Loucy (cell line): ENCODE results near the gene TUBD1.
"Not testable (repeated sequence)": the region's sequence is repeated elsewhere in the genome, so short reads cannot be mapped to it uniquely, and the experiment has no call there.

Experiments used
- H2AFZ ChIP-seq: fragments of 200-600 bp; sonication (generic); 2 replicates; pipeline ENCODE4 v1.6.0; 2016; ENCODE audit warnings: antibody characterized with exemption, mild to moderate bottlenecking, low read length, moderate library complexity
- H3F3A ChIP-seq: fragments of 200-600 bp; 2 replicates; pipeline ENCODE4 v1.6.0; 2016; ENCODE audit warnings: antibody characterized with exemption, low read depth, mild to moderate bottlenecking
- H3K27me3 ChIP-seq: fragments of 200-600 bp; sonication (generic); 2 replicates; pipeline ENCODE4 v1.6.1; 2014; ENCODE audit warnings: low read length, mild to moderate bottlenecking; ENCODE audit not compliant: insufficient read depth, poor library complexity, severe bottlenecking
- H3K36me3 ChIP-seq: fragments of 200-600 bp; sonication (generic); 2 replicates; pipeline ENCODE4 v1.6.1; 2016; ENCODE audit warnings: low read length; ENCODE audit not compliant: insufficient read depth
- H3K4me1 ChIP-seq: fragments of 200-600 bp; sonication (generic); 2 replicates; pipeline ENCODE4 v1.5.1; 2014; ENCODE audit warnings: low read length, mild to moderate bottlenecking; ENCODE audit not compliant: insufficient read depth, poor library complexity, severe bottlenecking
- H3K4me2 ChIP-seq: fragments of 200-600 bp; sonication (generic); 2 replicates; pipeline ENCODE4 v1.6.0; 2014; ENCODE audit warnings: antibody characterized with exemption, low read length, low read depth, mild to moderate bottlenecking; ENCODE audit not compliant: poor library complexity, severe bottlenecking
- H3K4me3 ChIP-seq: fragments of 200-600 bp; sonication (generic); 2 replicates; pipeline ENCODE4 v1.5.1; 2014; ENCODE audit warnings: low read length, mild to moderate bottlenecking, mixed read lengths; ENCODE audit not compliant: poor library complexity, severe bottlenecking
- H3K79me2 ChIP-seq: fragments of 200-600 bp; sonication (generic); 2 replicates; pipeline ENCODE4 v1.6.1; 2014; ENCODE audit warnings: low read length; ENCODE audit not compliant: insufficient read depth
- H3K9ac ChIP-seq: fragments of 200-600 bp; sonication (generic); 2 replicates; pipeline ENCODE4 v1.6.0; 2014; ENCODE audit warnings: mild to moderate bottlenecking, low read depth, low read length, moderate library complexity; ENCODE audit not compliant: poor library complexity, severe bottlenecking
- H3K9me2 ChIP-seq: fragments of 200-600 bp; sonication (generic); replicated peaks from 2 replicates; pipeline ENCODE4 v1.6.1; 2016; ENCODE audit warnings: low read depth, low read length, mixed read lengths
- H3K9me3 ChIP-seq: fragments of 200-600 bp; sonication (generic); 2 replicates; pipeline ENCODE4 v1.6.1; 2014; ENCODE audit warnings: mild to moderate bottlenecking, antibody characterized with exemption, low read length, low read depth; ENCODE audit not compliant: insufficient read depth
- H4K20me1 ChIP-seq: fragments of 200-600 bp; sonication (generic); 2 replicates; pipeline ENCODE4 v1.6.0; 2014; ENCODE audit warnings: antibody characterized with exemption, low read length, mild to moderate bottlenecking; ENCODE audit not compliant: insufficient read depth, poor library complexity, severe bottlenecking
- EZH2phosphoT487 ChIP-seq: fragments of 200-600 bp; IDR thresholded peaks from 2 replicates; pipeline ENCODE4 v1.6.1; 2018; ENCODE audit warnings: antibody characterized with exemption, mild to moderate bottlenecking, moderate library complexity, borderline replicate concordance
- TF ChIP-seq, protein P1 (sequence below): fragments of 200-600 bp; sonication (generic); conservative IDR thresholded peaks from 2 replicates; pipeline ENCODE4 v1.5.1; 2014; ENCODE audit warnings: mild to moderate bottlenecking, antibody characterized with exemption, low read length

The TUBD1 gene

DNA sequence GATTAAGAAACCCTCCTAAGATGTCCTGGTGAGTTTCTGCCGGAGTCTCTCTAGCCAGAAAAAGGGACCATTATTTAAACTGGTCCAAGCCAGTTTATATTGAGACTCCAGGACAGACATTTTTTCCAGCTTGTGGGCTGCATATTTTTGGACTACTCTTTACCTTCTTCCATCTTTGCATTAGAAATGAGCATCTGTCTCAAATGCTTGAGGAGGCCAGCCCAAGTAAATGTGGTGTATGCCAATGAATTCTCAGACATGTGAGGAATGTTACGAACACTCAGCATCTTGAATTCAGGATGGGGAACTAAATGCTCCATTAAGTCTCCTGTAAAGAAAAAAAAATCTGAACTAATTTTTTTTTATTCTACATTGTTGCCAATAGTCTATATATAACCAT is 18.4 kb downstream of the TUBD1 start:
- TF ChIP-seq EZH2phosphoT487, result no peak
- TF ChIP-seq, protein P1, sequence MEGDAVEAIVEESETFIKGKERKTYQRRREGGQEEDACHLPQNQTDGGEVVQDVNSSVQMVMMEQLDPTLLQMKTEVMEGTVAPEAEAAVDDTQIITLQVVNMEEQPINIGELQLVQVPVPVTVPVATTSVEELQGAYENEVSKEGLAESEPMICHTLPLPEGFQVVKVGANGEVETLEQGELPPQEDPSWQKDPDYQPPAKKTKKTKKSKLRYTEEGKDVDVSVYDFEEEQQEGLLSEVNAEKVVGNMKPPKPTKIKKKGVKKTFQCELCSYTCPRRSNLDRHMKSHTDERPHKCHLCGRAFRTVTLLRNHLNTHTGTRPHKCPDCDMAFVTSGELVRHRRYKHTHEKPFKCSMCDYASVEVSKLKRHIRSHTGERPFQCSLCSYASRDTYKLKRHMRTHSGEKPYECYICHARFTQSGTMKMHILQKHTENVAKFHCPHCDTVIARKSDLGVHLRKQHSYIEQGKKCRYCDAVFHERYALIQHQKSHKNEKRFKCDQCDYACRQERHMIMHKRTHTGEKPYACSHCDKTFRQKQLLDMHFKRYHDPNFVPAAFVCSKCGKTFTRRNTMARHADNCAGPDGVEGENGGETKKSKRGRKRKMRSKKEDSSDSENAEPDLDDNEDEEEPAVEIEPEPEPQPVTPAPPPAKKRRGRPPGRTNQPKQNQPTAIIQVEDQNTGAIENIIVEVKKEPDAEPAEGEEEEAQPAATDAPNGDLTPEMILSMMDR, result no peak
- no peaks in the 10 kb centered on the region for H3K27me3 ChIP-seq
- no peak overlapping the region for H3K4me2 ChIP-seq
- H3K4me1 ChIP-seq, result no peaks in the 10 kb centered on the region
- no peaks in the 10 kb centered on the region for H3K9me2 ChIP-seq
- no peak overlapping the region for H3K9ac ChIP-seq
- no peaks in the 10 kb centered on the region for H3K36me3 ChIP-seq
- no peaks in the 10 kb centered on the region for H3K9me3 ChIP-seq
- H3F3A ChIP-seq, result no peaks in the 10 kb centered on the region
- no peak overlapping the region for H2AFZ ChIP-seq
- no peaks in the 10 kb centered on the region for H3K79me2 ChIP-seq
- no peaks in the 10 kb centered on the region for H4K20me1 ChIP-seq
- H3K4me3 ChIP-seq, result no peak overlapping the region

DNA sequence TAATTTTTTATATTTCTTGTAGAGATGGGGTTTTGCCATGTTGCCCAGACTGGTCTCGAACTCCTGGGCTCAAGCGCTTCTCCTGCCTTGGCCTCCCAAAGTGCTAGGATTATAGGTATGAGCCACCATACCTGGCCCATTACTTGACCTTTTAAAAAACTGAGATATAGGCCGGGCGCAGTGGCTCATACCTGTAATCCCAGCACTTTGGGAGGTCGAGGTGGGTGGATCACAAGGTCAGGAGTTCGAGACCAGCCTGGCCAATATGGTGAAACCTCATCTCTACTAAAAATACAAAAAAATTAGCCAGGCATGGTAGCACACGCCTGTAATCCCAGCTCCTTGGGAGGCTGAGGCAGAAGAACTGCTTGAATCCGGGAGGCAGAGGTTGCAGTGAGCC is 19.3 kb downstream of the TUBD1 start:
- H3K36me3 ChIP-seq, H3K9me3 ChIP-seq, H3K4me2 ChIP-seq, H2AFZ ChIP-seq, H4K20me1 ChIP-seq, H3K9ac ChIP-seq, H3K79me2 ChIP-seq, H3F3A ChIP-seq, H3K4me3 ChIP-seq, H3K9me2 ChIP-seq, H3K4me1 ChIP-seq, H3K27me3 ChIP-seq: not testable (repeated sequence)

DNA sequence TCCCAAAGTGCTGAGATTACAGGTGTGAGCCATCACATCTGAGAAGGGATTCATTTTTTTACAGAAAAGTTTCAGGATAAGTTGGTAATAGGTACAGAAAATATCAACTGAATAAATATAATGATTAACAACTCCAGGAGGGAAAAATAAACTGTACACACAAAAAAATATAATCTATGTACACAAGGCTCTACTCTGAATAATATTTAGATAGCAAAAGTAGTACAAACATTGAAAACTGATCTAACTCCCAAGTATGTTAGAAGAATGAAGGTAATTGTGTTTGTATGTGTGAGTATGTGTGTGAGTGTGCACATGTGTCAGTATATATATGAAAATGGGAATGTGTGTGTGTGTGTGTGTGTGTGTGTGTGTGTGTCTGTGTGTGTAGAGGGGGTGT is 20.4 kb downstream of the TUBD1 start:
- Histone ChIP-seq H3F3A (no peaks in the 10 kb centered on the region), H3K9ac (no peak overlapping the region), H3K9me2 (no peaks in the 10 kb centered on the region), H3K79me2 (no peaks in the 10 kb centered on the region), H3K4me2 (no peak overlapping the region), H3K36me3 (no peaks in the 10 kb centered on the region), H3K4me1 (no peaks in the 10 kb centered on the region), H2AFZ (no peak overlapping the region), H3K9me3 (no peaks in the 10 kb centered on the region), H4K20me1 (no peaks in the 10 kb centered on the region), H3K4me3 (no peak overlapping the region), H3K27me3 (no peaks in the 10 kb centered on the region)
- TF ChIP-seq, protein P1, result no peak
- no peak for TF ChIP-seq EZH2phosphoT487

DNA sequence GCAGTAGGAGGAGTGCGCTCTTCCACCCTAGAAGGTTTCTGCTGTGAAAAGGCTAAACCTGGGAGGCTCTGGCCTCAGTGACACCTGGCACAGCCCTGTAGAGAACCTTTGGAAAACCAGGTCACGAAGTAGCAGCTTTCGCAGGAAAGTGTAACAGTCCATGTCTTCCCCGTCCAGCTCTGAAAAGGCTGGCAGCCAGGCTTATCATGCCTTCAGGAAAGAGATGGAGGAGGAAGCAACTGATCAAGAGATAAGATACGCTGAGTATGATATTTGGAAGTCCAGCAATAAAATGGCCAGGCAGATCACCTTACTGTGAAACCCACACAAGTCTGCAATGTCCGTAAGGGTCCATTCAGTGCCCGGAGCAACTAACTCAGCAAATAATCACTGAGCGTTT is 22.3 kb downstream of the TUBD1 start:
- H3K4me3 ChIP-seq, result no peak overlapping the region
- no peak overlapping the region for H3K9ac ChIP-seq
- no peak overlapping the region for H2AFZ ChIP-seq
- H3K27me3 ChIP-seq, result no peaks in the 10 kb centered on the region
- no peaks in the 10 kb centered on the region for H4K20me1 ChIP-seq
- no peaks in the 10 kb centered on the region for H3K79me2 ChIP-seq
- H3F3A ChIP-seq, result no peaks in the 10 kb centered on the region
- no peaks in the 10 kb centered on the region for H3K9me3 ChIP-seq
- TF ChIP-seq EZH2phosphoT487, result no peak
- TF ChIP-seq, protein P1, result no peak
- no peaks in the 10 kb centered on the region for H3K36me3 ChIP-seq
- no peaks in the 10 kb centered on the region for H3K4me1 ChIP-seq
- no peaks in the 10 kb centered on the region for H3K9me2 ChIP-seq
- H3K4me2 ChIP-seq, result no peak overlapping the region
